Nucleus accumbens (tissue), 56 donors: ENCODE data around the gene KRTAP20-4.

Source experiments
- DNase-seq, 56 donors: peaks; one replicate each; lab custom pipeline; 2025; lab: John Stamatoyannopoulos, UW

KRTAP20-4 gene

DNA sequence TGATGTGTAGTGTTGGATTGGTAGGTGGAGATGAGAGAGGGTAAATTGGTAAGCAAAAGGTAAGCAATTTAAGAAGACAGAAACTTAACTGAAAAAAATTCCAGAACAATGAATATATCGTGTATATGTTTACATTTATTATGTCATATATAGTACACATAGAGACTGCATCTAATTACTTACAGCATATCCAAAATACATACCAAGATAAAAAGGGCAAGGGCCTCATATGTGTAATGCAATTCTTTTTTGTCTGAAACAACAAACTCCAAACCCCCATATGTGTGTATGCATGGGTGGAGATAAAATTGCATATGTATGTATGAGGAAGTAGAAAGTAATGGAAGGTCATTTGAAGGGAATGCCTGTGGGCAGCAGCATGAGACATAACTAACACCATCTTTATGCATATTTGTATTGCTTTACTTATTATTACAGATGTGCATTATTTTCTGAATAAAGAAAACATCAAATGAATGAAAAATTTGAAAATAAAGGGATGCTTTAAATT, 26.5 kb downstream of the KRTAP20-4 start:
- no peak for DNase-seq

DNA sequence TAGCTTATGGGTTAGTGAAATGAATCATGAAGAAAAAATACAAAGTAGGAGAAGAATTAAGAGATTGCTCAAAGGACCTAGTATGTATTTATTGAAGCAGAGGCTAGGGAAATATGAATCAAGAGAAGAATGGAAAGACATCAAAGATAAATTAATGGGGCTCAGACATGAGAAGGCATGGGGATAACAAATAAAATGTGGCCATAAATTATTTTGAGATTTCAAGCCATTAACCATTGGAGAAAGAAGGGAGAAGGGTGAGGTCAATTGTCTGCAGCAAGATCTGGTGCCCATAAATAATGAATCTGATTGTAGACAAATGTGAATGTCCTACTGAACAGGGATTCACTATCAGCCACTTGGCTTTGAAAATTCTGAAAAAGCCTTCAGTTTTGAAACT, 32.5 kb downstream of the KRTAP20-4 start:
- DNase-seq, result no peak

DNA sequence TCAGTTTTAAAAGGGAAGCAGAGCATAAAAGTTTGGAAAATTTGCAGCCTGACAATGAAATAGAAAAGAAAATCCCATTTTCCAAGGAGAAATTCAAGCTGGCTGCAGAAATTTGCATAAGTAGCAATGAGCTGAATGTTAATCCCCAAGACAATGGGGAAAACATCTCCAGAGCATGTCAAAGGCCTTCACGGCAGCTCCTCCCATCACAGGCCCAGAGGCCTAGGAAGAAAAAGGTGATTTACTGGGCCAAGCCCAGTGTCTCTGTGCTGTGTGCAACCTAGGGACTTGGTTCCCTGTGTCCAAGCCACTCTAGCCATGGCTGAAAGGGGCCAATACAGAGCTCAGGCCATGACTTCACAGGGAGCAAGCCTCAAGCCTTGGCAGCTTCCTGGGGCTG, 48.3 kb downstream of the KRTAP20-4 start:
- no peak for DNase-seq
